Duodenal mucosa (tissue), 2 donors: Measurements from ENCODE around the gene RERE.

Source experiments
- H3K27ac ChIP-seq: one replicate; pipeline ENCODE4 v1.7.0; 2013; ENCODE audit warnings: low read depth, low read length
- H3K27me3 ChIP-seq, 2 donors: one replicate each; pipeline ENCODE4 v1.7.0; 2013; ENCODE audit warnings: low read length in 2 of 2, control low read depth in 1 of 2; ENCODE audit not compliant: insufficient read depth in 2 of 2, control insufficient read depth in 1 of 2
- H3K36me3 ChIP-seq, 2 donors: one replicate each; pipeline ENCODE4 v1.7.0; 2013; ENCODE audit warnings: low read length in 2 of 2, control low read depth in 1 of 2; ENCODE audit not compliant: insufficient read depth in 2 of 2, control insufficient read depth in 1 of 2
- H3K4me1 ChIP-seq, 2 donors: one replicate each; pipeline ENCODE4 v1.7.0; 2013; ENCODE audit warnings: low read length in 2 of 2, control low read depth in 1 of 2; ENCODE audit not compliant: insufficient read depth in 2 of 2, control insufficient read depth in 1 of 2
- H3K4me3 ChIP-seq, 2 donors: one replicate each; pipeline ENCODE4 v1.7.0; 2013; ENCODE audit warnings: low read length in 2 of 2, low read depth in 1 of 2
- H3K9ac ChIP-seq, 2 donors: one replicate each; pipeline ENCODE4 v1.7.0; 2013; ENCODE audit warnings: low read length in 2 of 2, low read depth in 1 of 2
- H3K9me3 ChIP-seq, 2 donors: one replicate each; pipeline ENCODE4 v1.7.0; 2013; ENCODE audit warnings: low read length in 2 of 2, control low read depth in 1 of 2; ENCODE audit not compliant: control insufficient read depth in 1 of 2

RERE gene

DNA sequence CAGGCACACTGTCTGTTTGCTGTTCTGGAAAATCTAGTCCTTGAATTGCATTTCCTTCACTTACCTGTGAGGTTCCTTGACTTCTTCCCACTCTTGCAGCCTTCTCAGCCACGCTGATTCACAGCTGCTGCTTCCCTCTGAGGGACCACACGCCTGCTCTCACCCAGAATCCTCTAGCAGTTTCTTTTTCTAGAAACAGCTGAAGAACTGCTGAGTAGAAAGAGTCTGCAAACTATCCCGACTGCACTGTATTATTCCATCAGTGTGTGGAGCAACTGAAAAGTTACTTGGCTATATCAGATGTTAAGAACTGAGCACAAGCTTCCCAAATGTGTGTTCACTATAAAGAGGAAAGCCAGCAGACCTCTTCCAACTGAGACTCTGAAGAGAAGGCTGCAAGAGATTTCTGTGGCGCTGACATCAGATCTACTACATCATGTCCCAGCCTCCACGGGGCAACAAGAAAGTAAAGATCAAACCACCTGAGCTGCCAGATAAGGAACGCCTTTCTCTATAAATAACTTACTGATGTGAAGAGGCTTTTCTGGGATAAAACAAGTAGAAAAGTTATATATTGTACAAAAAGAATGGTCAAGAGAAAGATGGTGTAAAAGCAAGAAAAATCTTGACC is 226.6 kb downstream of the RERE start:
- Histone ChIP-seq H3K27me3 (no peaks in the 10 kb centered on the region), H3K4me3 (no peak overlapping the region), H3K9ac (no peak overlapping the region), H3K36me3 (no peaks in the 10 kb centered on the region), H3K4me1 (peaks cover 0 to 9% of the 10 kb centered on the region in 2 donors), H3K9me3 (no peaks in the 10 kb centered on the region), H3K27ac (no peak overlapping the region)

DNA sequence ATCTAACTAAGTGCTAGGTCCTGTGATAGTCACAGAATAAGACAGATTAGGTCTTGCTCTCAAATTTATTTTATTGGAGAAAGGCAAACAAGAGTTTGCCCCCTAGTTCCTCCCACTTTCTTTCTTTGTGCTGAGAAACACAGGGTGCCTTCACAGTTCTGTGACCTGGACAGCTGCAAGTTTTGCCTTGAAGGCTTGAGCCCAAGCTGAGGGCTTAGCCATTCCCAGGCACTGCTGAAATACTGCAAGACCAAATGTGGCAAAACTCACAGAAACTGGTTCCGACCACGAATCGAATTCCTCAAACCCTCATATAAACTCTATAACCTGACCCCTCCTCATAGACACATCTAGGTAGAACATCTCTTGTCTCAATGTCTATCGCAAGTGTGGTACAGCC is 227.9 kb downstream of the RERE start:
- H3K4me3 ChIP-seq, result no peak overlapping the region
- no peaks in the 10 kb centered on the region for H3K9me3 ChIP-seq
- H3K36me3 ChIP-seq, result no peaks in the 10 kb centered on the region
- H3K9ac ChIP-seq, result no peak overlapping the region
- no peaks in the 10 kb centered on the region for H3K27me3 ChIP-seq
- H3K4me1 ChIP-seq, result peaks cover 0 to 9% of the 10 kb centered on the region in 2 donors
- no peak overlapping the region for H3K27ac ChIP-seq

DNA sequence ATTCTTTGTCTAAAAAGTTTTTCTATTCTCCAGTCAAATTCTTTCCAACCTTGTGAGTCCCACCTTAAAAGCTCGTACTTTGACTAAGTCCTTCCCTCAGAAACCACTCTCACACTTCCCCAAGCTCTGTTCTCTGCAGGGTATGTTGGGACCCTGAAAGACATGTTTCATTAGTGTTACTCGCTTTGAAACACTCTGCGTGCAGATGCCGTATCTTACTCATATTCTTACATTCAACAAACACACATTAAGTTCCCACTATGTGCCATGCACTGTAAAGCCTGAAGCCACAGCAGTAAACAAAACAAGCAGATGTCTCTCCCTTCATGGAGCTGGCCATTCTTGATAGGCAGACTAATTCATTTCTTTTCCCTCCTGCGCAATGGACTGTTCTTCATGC is 229.7 kb downstream of the RERE start:
- H3K9ac ChIP-seq, result no peak overlapping the region
- H3K4me1 ChIP-seq, result peaks cover 0 to 9% of the 10 kb centered on the region in 2 donors
- no peaks in the 10 kb centered on the region for H3K36me3 ChIP-seq
- no peak overlapping the region for H3K4me3 ChIP-seq
- H3K27ac ChIP-seq, result no peak overlapping the region
- H3K27me3 ChIP-seq, result no peaks in the 10 kb centered on the region
- no peaks in the 10 kb centered on the region for H3K9me3 ChIP-seq

DNA sequence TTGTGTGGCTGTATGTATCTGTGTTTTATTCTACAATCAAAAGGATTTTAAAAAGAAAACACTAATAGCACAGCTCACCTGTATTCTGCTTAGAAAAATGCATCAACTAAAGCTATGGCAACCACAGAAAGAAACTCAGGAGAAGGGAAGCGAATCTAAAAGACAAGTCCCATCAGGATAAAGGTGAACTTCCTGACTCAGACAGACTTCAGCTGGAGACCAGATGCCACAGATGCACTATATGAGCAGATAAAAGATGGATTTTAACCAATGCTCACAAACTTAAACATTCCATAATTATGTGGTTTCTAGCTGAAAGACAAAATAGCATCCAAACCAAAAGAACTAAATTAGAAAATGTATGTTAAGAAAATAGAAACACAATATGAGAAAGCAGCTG is 231.0 kb downstream of the RERE start:
- Histone ChIP-seq H3K4me3 (no peak overlapping the region), H3K4me1 (peaks cover 0 to 9% of the 10 kb centered on the region in 2 donors), H3K9me3 (no peaks in the 10 kb centered on the region), H3K36me3 (no peaks in the 10 kb centered on the region), H3K27ac (no peak overlapping the region), H3K9ac (no peak overlapping the region), H3K27me3 (no peaks in the 10 kb centered on the region)

DNA sequence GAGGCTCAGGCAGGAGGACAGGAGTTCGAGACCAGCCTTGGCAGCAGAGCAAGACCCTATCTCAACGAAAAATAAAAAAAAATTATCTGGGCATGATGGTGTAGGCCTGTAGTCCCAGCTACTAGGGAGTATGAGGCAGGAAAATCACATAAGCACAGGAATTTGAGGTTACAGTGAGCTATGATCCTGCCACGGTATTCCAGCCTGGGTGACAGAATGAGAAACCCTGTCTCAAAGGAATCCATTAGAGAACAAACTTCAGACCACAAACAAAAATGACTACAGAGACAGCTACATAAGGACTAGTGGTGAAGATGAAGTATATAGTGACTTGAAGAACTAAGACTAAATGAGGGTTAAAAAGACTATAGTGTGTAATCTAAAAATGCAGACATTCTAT is 233.1 kb downstream of the RERE start:
- Histone ChIP-seq H3K9ac (no peak overlapping the region), H3K4me1 (no peaks in the 10 kb centered on the region), H3K4me3 (no peak overlapping the region), H3K27ac (no peak overlapping the region), H3K9me3 (no peaks in the 10 kb centered on the region), H3K36me3 (no peaks in the 10 kb centered on the region), H3K27me3 (no peaks in the 10 kb centered on the region)

DNA sequence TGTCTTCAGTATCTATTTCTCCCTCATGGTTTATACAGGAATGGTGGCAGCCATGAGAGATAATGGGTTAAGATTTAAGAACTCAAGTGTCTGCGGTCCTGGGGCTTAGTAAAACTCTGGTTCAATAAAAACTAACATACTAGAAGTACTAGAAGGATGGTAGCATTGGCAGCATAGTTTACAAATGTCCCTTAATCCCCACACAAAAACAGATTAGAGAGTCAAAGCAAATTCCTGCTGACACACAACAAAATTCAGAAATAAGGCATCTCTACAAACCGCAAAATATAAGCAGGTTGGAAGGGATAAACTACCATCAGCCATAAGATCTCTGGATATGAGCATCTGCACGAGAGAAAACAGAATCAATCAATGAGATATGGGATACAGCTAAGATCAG is 234.4 kb downstream of the RERE start:
- no peaks in the 10 kb centered on the region for H3K4me1 ChIP-seq
- H3K27me3 ChIP-seq, result no peaks in the 10 kb centered on the region
- no peaks in the 10 kb centered on the region for H3K9me3 ChIP-seq
- no peak overlapping the region for H3K27ac ChIP-seq
- peaks cover 0 to 2% of the 10 kb centered on the region in 2 donors for H3K36me3 ChIP-seq
- H3K4me3 ChIP-seq, result no peak overlapping the region
- H3K9ac ChIP-seq, result no peak overlapping the region

DNA sequence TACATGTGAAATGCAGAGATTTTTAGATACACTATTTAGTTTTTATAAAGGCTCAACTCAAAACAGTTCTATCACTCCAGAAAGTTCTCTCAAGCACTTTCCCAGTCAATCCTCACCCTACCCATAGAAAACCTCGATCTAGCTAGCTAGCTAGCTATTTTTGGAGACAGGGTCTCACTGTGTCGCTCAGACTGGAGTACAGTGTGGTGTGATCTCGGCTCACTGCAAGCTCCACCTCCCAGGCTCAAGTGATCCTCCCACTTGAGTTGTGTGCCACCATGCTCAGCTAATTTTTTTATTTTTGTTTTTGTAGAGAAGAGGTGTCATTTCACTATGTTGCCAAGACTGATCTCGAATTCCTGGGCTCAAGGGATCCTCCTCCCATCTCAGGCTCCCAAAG is 236.9 kb downstream of the RERE start:
- Histone ChIP-seq H3K27ac (no peak overlapping the region), H3K9me3 (no peaks in the 10 kb centered on the region), H3K27me3 (no peaks in the 10 kb centered on the region), H3K4me3 (no peak overlapping the region), H3K9ac (no peak overlapping the region), H3K4me1 (no peaks in the 10 kb centered on the region), H3K36me3 (peaks cover 0 to 3% of the 10 kb centered on the region in 2 donors)

DNA sequence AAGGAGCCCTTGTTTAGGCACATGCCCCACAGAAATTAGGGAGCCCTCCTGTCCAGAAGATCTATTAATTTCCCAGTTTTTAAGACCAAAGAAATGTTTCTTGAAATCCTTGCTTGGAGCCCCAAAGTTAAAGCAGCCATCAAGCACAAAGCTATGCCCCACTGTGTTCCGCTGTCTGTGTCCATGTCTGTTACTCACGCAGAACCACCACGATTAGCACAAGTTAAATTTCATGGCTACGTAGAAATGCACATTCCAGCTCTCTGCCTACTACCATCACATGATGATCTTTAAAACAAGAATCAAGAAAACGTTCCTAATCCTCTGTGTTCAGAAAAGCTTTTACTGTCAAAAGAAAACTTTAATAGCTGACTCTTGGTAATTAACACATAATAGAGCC is 238.5 kb downstream of the RERE start:
- Histone ChIP-seq H3K4me3 (no peak overlapping the region), H3K27ac (no peak overlapping the region), H3K9ac (no peak overlapping the region), H3K9me3 (no peaks in the 10 kb centered on the region), H3K27me3 (no peaks in the 10 kb centered on the region), H3K36me3 (peaks cover 0 to 3% of the 10 kb centered on the region in 2 donors), H3K4me1 (no peaks in the 10 kb centered on the region)

DNA sequence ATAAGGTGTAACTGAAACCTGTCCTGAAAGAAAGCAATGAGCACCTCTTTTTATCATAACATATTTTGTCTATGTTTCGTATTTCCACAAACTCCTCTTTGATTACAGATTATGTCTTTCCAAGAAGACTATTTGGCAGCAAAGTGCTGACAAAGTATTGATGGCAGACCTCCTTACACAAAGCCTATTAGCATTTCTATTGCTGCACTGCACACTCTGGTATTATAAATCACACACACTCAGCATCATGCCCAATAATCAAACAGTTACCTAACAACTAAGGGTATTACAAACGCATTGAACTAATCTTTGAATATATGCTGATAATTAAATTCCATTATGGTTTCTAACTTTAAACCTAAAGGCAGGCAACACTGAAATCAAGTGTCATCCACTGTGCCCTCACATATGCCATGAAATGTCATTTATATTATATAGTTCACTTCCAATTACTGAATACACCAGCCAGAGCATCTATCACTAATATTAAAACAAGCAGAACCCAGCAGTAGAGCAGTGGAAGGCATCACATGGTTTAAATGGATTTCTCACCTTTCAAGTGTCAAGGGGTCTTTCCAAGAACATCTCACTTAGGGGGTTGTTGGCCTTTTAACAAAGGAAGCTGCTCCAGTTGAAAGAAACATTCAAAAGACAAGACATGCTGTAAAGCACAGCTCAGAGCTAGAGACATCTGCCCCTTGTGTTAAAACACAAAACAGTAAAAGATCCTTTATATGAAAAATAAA is 239.1 kb downstream of the RERE start:
- Histone ChIP-seq H3K4me1 (no peaks in the 10 kb centered on the region), H3K27me3 (no peaks in the 10 kb centered on the region), H3K27ac (no peak overlapping the region), H3K9me3 (no peaks in the 10 kb centered on the region), H3K9ac (no peak overlapping the region), H3K4me3 (no peak overlapping the region), H3K36me3 (peaks cover 0 to 3% of the 10 kb centered on the region in 2 donors)

DNA sequence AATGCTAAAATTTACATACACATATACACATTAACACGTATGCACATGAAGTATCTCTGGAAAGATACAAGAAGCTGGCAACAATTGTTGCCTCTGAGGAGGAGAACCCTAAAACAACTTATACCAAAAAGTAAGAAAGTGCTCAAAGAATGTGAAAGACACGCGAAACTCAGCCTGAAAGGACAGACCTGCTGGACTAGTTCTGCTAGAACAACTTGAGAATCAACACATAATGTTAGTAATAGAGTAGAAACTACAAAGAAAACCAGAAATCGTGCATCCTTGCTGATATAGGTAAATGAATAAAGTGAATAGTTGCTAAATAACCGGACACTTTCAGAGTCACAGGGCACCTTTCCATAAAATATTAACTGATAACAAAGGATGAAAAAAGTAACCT is 242.5 kb downstream of the RERE start:
- peaks cover 14 to 16% of the 10 kb centered on the region in 2 donors for H3K4me1 ChIP-seq
- no peak overlapping the region for H3K4me3 ChIP-seq
- H3K9ac ChIP-seq, result no peak overlapping the region
- H3K27ac ChIP-seq, result no peak overlapping the region
- H3K36me3 ChIP-seq, result peaks cover 0 to 3% of the 10 kb centered on the region in 2 donors
- no peaks in the 10 kb centered on the region for H3K27me3 ChIP-seq
- no peaks in the 10 kb centered on the region for H3K9me3 ChIP-seq
